Gastroesophageal sphincter (tissue), 3 donors: ENCODE results near the gene OR7G2.

Experiments
- EP300 ChIP-seq: sonication (generic); formaldehyde crosslinking; IDR thresholded peaks from one replicate; pipeline ENCODE4 v1.6.1; 2017; ENCODE audit warnings: antibody characterized with exemption, mild to moderate bottlenecking
- TF ChIP-seq, protein P1 (sequence below), 4 experiments: fragments of 200-600 bp in 2 of 4; fragments of 450-650 bp in 2 of 4; sonication (generic) in 1 of 4; IDR thresholded peaks; one replicate each; pipeline ENCODE4 v1.5.1; 2017 to 2019; ENCODE audit warnings: antibody characterized with exemption in 4 of 4, mild to moderate bottlenecking in 2 of 4, moderate library complexity in 2 of 4

DNA sequence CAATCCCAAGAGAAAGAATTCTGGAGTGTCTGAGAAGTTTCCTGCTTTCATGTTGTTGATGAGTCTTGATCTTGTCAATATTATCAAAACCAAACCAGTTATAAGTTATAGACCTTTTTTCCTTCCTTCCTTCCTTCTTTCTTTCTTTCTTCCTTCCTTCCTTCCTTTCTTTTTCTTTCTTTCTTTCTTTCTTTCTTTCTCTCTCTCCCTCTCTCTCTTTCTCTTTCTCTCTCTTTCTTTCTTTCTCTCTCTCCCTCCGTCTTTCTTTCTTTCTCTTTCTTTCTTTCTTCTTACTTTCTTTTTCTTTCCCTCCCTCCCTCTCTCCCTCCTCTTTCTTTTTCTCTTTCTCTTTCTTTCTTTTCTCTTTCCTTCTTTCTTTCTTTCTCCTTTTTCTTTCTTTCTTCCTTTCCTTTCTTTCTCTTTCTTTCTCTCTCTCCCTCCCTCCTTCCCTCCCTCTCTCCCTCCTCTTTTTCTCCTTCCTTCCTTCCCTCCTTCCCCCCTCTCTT is 19.7 kb upstream of the OR7G2 start, which contains the start of gene OR7G3:
- TF ChIP-seq, protein P1, sequence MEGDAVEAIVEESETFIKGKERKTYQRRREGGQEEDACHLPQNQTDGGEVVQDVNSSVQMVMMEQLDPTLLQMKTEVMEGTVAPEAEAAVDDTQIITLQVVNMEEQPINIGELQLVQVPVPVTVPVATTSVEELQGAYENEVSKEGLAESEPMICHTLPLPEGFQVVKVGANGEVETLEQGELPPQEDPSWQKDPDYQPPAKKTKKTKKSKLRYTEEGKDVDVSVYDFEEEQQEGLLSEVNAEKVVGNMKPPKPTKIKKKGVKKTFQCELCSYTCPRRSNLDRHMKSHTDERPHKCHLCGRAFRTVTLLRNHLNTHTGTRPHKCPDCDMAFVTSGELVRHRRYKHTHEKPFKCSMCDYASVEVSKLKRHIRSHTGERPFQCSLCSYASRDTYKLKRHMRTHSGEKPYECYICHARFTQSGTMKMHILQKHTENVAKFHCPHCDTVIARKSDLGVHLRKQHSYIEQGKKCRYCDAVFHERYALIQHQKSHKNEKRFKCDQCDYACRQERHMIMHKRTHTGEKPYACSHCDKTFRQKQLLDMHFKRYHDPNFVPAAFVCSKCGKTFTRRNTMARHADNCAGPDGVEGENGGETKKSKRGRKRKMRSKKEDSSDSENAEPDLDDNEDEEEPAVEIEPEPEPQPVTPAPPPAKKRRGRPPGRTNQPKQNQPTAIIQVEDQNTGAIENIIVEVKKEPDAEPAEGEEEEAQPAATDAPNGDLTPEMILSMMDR (IDR thresholded peaks at IDR 0.05), result no peak
- no peak for TF ChIP-seq EP300
